NCI-H2107 treated with DMSO at 0.1 percent for 48 hours (cell line): ENCODE results near the gene ARGFX.
"Not testable (repeated sequence)": the region's sequence is repeated elsewhere in the genome, so short reads cannot be mapped to it uniquely, and the experiment has no call there.

ENCODE experiments used
- DNase-seq: peaks from one replicate; lab custom pipeline; 2025; ENCODE audit not compliant: unreplicated experiment; lab: John Stamatoyannopoulos, UW

ARGFX gene

DNA sequence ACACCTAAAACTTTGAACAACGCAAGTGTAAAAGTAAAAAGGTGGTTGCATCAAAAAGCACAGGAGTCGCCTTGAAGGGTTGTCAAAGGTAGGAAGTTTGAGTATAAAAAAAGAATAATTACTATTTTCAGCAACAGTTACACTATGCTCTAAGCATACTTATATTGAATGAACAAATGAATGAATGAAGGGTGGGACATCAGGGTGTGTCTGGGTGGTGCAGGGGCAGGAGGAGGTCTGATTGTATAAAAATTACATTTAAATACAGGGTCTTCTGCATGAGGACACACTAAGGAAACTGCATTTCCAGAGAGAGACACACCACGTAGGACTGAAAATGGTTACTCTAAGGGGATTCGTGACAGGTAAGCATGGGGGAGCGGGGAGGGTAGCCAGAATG, at the start of gene ARGFX:
ARGFX (plus strand) TSS at position 301 of the 400 bp plus-strand sequence. CDS start 2,765 bp downstream, outside the sequence.
- DNase-seq = no peak

DNA sequence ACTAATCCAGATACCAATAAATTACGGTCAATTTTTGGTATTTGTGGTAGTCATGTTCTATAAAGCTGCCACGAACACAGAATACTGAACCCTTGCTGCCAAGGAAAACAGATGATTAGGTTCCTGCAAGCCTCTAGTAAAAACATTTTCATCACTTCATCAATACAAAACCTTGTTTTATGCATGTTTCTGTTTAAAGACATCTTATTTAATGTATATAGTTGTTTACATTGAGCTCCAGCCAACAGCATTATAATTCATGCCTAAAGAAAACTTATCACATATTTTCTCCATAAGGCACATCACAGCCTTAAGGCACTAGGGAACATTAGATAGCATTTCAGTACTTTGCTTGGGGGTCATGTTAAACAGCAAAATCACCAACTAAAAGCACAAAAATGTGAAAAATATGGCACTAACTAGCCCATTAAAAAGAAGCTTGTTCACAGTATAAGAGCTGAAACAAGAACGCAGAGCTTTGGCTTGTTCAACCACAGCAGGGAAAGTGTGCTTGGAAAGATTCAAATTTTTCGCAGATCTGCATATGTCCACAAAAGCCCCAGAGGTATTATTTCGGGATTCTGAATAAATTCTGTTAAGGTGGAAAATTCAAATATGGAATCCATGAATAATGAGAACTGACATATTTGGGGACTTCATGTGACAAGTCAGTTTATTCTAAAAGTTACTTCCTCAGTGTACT, 49.6 kb upstream of the ARGFX start:
- no peak for DNase-seq

DNA sequence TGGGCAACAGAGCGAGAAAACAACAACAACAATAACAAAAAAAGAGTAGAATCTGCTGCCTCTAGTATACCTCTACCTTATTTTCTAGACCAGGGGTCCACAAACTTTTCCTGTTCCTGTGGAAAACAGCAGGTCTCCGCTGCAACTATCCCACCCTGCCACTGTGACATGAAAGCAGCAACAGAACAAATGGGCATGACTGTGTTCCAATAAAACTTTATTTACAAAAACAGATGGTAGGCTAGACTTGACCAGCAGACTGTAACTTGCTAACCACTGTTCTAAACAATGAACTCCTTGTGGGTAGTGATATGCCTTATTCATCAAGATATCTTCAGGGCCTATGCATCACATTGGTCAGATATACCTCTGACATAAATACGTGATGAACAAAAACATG, 47.2 kb upstream of the ARGFX start:
- DNase-seq = no peak

DNA sequence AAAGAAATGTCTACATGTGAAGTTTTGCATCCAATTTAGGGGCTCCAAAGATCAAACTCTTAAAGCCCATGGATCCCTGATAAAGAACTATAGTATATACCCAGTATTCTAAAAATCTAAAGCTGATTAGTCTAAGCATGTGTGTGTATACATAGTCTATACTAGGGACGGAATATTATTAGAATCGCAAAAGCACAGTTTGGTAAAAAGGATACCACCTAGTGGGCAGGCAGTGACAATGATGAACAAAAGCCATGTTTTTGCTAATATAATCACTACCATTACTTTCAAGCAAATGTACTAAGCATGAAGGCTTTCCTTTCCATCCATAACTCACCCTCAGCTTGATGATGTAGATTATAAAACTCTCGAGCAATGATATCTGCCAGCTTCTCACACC, 38.4 kb upstream of the ARGFX start:
- no peak for DNase-seq

DNA sequence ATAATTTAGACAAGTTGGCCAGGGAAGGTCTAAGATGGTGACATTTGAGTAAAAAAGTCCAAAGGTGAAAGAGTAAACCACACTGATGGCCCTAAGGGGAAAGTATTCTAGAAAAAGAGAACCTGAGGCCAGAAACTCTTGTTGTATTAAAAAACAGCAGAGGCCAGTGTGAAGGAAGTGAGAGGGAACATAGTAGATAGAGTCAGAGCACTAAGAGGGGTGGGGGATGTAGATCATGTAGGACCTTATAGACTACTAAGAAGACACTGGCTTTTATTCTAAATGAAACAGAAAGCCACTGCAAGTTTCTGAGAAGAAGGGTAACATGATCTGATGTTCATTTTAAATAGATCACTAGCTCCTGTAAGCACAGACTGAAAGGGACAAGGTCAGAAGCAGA, 36.5 kb upstream of the ARGFX start:
- DNase-seq = no peak

DNA sequence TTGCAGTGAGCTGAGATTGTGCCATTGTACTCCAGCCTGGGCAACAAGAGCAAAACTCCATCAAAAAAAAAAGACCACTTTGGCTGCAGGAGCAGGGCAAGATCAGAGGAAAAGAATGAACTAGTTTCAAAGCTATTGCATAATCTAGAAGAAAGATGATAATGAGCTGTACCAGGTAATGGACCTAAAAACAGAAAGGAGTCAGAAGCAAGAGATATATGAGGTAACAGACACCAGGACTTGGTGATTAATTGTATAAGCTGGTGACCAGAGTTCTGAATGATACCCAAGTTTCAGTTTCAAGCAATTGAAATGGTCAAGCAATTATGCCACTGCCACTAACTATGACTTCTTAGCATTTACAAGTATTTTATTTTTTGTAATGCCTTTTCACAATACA, 24.8 kb upstream of the ARGFX start:
- no peak for DNase-seq

DNA sequence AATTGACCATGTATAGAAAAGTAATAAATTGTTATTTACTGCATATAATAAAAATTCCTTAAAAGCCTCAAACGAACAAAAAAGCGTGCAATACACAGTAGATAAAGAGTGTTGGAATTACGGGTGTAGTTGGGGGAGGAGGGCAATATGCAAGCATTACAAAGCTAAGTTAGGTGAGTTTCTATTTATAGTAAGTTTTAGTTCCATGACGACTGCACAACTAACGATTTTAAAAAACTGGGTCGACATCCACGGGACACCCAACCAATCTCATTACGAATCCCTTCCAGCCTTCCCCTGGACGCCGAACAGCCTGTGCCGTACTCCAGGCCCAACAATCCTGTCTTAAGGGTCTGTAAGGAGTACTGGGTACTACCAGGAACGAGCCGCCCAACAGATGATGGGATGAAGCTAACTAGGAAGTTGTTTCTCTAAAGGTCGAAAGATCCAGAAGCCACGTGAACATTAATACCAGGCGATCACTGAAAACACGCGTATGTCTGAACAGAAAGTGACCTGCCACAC, 22.6 kb upstream of the ARGFX start:
- no peak for DNase-seq

DNA sequence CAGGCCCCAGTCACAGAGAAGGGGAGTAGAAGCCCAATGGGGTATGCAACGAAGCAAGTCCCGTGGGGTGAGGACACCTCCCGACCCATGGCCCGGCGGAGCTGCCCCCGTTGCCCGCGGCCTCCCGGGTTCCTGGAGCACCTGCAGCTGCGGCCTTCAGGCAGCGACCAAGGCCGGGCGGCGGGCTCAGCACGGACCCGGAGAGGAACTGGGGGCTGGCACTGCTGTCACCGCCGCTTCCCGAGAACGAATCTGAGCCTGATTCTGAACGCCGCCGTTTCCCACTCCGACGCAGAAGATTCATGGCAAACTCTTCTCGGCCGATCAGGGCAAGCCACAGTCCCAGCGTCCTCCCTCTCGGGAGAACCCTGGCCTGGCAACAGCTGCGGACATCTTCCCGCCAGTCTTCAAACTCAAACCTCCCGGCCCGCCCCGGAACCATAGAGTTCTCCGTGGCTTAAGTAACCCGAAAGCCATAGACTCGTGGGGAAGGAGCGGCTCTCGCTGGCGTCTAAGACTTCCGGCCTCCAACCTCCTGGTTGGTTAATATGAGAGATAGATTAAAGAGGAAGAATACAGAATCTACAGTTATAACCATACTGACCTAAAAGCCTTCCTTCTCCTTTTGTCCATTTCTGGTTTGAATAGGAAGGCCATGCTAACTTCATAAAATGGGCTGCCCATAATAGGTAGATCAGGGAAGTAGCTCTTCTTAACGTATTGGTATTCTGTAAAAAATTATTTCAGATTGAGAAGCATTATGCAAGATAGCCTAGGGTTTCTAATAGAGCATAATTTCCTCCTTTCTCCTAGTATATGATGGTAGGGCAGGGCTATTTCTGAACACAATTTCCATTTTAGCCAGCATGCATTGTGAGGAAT, 21.9 kb upstream of the ARGFX start, which contains the start of gene POLQ:
POLQ (minus strand) TSS at position 415 of the 882 bp plus-strand sequence; CDS start at position 304, 111 bp downstream.
- peak; percentile 95 for DNase-seq

DNA sequence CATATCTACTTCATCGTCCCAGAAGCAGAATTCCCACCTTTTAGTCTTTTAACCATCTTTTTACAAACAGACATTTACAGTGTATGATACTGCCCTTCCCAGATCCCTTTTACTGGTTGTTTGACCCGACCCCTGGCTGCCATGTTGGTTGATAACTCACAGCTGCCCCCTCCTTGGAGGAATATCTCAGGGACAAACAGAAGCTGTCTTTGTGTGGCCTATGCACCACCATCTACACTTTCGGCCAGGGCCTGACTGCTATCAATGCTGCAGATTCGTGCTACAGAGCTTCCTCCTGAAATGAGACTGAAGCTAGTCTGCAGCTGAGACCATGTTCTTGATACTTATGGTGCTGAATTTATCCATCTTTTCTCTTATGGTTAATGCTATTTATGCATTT, 15.4 kb upstream of the ARGFX start:
- no peak for DNase-seq

DNA sequence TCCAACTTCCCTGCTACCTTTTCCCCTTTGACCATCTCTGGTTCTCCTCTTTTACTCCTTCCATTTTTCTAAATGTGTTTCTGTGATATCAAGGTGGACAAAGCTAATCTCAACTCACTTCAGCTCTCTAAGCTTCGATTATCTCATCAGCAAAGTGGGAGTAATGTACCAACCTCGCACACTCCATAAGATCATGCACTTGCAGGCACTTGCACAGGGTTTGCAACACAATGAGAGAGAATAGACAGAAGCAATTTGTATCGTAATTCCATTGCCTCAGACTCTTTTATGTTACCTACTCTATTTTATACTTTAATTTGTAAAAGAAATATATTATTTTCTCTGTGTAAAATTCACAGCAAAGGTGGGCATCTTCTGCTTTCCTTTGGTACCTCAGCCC, 15.0 kb upstream of the ARGFX start:
- DNase-seq = no peak

DNA sequence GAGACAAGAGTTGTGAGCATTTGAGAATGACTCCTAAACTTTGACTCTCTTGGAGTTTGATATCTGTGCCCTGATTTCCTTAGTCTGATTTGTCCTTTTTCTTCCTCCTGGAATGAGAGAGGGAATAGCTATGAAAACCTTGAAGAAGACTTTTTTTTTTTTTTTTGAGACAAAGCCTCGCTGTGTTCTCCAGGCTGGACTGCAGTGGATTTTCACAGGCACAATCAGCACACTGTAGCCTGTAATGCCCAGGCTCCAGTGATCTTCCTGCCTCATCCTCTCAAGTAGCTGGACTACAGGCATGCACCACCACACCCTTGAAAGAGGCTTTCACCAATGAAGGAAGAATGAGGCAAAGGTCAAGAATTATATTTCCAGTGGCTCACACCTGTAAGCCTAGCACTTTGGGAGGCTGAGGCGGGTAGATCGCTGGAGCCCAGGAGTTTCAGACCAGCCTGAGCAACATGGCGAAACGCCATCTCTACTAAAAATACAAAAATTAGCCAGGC, 10.3 kb upstream of the ARGFX start:
- no peak for DNase-seq

DNA sequence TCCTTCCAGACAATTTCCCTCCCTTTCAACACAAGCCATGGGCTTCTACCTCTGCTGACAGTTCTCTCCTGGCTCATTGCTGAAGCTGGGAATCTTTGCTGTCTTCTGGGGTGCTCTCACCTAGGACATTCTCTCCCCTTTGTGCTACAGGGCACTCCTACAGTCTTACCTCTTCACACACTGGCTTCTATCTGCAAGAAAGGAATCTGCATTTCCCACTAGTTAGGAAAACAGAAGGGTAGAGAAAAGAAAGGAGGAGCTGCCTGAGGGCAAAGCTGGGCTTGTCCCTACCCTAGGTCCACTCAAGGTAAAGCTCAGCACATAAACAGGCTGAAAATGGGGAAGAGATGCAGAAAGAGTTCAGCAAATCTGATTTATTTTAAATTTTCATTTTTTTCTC, 5.6 kb upstream of the ARGFX start:
- no peak for DNase-seq

DNA sequence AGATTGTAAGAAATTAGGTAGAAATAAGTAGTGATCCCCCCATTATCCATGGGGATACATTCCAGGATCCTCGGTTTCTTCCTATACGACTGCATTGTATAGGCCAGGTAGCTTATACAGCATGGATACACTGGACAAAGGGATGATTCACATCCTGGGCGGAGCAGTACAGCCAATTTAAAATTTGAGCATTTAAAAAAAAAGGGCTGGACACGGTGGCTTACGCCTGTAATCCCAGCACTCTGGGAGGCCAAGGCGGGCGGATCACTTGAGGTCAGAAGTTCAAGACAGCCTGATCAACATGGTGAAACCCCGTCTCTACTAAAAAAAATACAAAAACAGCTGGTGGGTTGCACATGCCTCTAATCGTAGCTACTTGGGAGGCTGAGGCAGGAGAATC, 976 bp upstream of the ARGFX start:
- no peak for DNase-seq

DNA sequence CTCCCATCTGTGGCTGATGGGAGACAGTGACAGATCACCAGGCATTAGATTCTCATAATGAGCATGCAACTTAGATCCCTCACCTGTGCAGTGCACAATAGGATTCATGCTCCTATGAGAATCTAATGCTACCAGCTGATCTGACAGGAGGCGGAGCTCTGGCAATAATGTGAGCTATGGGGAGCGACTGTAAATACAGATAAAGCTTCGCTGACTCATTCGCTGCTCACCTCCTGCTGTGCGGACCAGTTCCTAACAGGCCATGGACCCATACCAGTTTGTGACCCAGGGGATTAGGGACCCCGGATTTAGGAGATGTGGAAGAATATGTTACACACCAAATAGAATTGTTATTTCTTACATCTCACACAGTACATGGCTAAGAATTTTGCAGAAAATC, 6.7 kb downstream of the ARGFX start:
- DNase-seq = no peak

DNA sequence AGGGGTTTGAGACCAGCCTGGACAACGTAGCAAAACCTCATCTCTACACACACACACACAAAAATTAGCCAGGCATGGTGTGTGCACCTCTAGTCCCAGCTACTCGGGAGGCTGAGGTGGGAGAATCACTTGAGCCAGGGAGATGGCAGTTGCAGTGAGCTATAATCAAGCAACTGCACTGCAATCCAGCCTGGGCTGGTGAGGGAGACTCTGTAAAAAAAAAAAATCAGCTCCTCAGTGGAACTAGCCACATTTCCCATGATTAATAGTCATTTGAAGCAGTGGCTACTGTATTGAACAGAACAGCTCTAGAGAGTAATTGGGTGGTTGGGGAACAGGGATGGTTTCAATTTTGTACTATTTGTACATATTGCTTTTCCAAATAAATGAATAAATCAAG, 13.9 kb downstream of the ARGFX start:
- no peak for DNase-seq

DNA sequence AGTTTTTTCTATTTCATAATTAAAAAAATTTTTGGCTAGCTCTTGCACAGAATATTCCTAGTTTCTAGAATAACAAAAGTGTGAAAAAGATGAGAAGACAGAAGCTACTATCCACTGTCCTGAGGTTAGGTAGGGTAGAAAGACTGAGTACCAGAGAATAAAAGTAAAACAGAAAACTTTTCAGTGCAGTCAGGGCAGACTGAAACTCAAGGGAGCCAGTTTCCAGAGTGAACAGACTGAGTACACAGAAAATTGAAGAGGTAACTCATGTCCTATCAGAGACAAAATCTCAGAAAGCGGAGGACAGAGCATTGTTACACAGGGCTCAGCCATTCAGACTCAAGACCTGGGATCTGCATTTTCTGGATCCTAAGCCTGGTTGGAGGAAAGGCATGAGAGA, 16.7 kb downstream of the ARGFX start:
- no peak for DNase-seq

DNA sequence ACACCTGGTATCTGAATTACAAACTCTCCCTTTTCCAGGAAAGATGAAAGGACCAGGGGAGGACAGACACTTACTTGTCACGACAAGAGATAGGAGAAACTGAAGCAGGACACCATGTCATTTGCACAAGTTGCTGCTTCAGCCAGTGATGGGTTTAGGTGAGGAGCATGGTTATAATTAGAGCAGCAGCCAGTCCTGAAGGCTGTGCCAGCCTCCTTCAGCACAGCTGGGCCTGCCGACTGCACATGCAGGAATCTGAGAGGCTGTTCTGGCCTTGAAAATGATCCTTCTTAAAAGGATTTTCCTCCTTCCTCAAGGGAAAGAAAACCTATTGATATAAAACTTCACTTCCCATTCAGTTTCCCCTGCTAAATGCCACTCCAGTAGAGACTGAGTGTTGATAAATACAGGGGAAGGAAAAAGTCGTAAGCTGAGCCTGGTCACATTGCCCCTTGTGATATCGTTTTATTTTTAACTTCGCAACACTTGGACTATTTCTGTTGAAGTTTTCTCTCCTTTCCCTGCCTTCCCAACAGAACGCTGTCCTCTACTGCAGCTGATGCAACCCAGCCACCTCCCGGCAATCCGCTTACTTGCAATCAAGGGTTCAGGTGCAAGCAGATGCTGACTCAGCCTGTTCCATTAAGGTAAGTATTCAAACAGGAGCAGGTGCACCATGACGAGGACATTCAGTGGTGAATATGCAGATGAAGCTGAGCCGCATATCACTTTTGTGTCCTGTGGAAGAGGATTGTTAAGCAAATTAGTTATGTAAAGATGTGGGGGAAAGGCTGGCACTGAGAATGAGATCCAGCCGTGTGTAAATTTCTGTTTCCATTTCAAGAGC, 25.3 kb downstream of the ARGFX start, which contains the start of gene FBXO40:
FBXO40 (plus strand) TSS at position 524 of the 847 bp plus-strand sequence. CDS start 27,197 bp downstream, outside the sequence.
- peak; percentile 94 for DNase-seq

DNA sequence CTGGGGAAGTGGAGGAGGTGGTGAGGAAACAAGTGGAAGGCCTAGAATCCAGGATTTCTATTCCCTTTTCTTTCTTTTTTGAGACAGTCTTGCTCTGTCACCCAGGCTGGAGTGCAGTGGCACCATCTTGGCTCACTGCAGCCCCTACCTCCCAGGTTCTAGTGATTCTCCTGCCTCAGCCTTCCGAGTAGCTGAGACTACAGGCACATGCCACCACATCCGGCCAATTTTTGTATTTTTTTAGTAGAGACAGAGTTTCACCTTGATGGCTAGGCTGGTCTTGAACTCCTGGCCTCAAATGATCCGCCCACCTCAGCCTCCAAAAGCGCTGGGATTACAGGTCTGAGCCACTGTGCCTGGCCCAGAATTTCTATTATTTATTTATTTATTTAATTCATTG, 26.1 kb downstream of the ARGFX start:
- DNase-seq = not testable (repeated sequence)

DNA sequence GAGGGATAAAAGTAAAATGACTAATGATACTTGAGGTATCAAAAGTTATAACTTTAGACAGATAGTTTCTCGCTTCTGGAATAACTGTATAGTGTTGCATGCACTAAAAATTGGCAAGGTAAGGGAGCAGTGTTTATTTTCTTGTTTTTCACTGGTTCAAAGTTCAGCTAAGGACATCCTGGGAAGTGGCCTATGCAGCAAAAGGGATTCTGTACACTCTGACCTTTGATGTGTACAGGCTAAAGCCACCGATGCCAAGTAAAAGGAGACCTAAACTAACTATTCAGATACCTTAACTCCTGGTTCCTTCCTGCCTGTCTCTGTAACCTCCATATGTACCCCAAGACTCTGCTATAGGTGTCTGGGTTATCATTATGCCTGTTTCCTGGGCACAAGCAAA, 27.1 kb downstream of the ARGFX start:
- DNase-seq = no peak

DNA sequence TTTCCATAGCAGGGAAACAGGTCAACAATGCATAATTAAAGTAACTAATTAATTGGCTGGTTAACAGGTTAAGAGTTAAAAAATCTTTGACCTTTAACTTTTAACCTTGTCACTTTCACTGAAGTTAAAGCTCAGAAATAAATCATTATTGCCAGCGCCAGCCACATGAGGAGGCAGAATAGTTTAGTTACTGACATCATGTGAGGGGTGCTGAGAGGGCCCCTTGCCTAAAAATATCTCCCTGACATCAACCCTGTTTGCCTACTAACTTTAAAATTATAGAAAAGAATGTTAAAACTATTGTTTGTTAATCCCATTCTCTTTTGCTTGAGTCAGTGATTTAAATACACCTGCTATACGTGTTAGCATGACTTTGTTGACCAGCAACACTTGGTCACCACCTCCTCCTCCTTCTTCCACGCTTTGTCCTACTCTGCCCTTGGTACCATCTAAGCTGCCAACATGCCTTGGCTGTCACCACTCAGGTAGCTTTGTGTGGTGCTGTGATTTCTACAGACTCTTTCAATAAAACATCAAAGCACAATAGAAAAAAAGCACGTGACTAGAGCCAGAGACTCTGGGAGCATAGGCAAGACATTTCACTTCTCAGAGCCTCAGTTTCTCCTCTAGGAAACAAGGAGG, 28.1 kb downstream of the ARGFX start:
- DNase-seq = no peak
